Nephron progenitor cell (in vitro differentiated cells): ENCODE measurements around the gene HS3ST2.

Experiments used
- DNase-seq: peaks from one replicate; pipeline ENCODE4 v3.0.0; 2021
- H3K27ac Mint-ChIP-seq: 2 replicates; pipeline ENCODE4 v1.8.0; 2021; ENCODE audit warnings: mild to moderate bottlenecking, moderate library complexity, mixed read lengths
- H3K27me3 Mint-ChIP-seq: 2 replicates; pipeline ENCODE4 v1.8.0; 2021; ENCODE audit warnings: mild to moderate bottlenecking, low read depth, mixed read lengths; ENCODE audit not compliant: poor library complexity
- H3K36me3 Mint-ChIP-seq: 2 replicates; pipeline ENCODE4 v1.8.0; 2021; ENCODE audit warnings: low read depth, mixed read lengths
- H3K4me1 Mint-ChIP-seq: 2 replicates; pipeline ENCODE4 v1.8.0; 2021; ENCODE audit warnings: mixed read lengths
- H3K4me3 Mint-ChIP-seq: 2 replicates; pipeline ENCODE4 v1.8.0; 2021; ENCODE audit warnings: mild to moderate bottlenecking, moderate library complexity, mixed read lengths
- H3K9me3 Mint-ChIP-seq: 2 replicates; pipeline ENCODE4 v1.8.0; 2021; ENCODE audit warnings: mild to moderate bottlenecking, moderate library complexity, mixed read lengths
- CTCF ChIP-seq: fragments of 200-600 bp; sonication (generic); IDR thresholded peaks from 2 replicates; pipeline ENCODE4 v1.5.0; 2021; ENCODE audit warnings: antibody characterized with exemption

HS3ST2 gene

GRCh38 chr16:22849517-22849916, 35.6 kb downstream of the HS3ST2 start:
- Mint-ChIP-seq H3K27me3 (peaks cover 29% of the 10 kb centered on the region), H3K4me1 (no peaks in the 10 kb centered on the region), H3K9me3 (no peaks in the 10 kb centered on the region), H3K27ac (no peak overlapping the region), H3K36me3 (no peaks in the 10 kb centered on the region), H3K4me3 (no peak overlapping the region)
- no peak for TF ChIP-seq CTCF
- DNase-seq = no peak

- H3K27ac Mint-ChIP-seq = no peak overlapping the region
- H3K4me1 Mint-ChIP-seq = no peaks in the 10 kb centered on the region
- H3K4me3 Mint-ChIP-seq = no peak overlapping the region
- H3K36me3 Mint-ChIP-seq = no peaks in the 10 kb centered on the region
- no peak for DNase-seq
- no peaks in the 10 kb centered on the region for H3K9me3 Mint-ChIP-seq
- TF ChIP-seq CTCF = no peak
- H3K27me3 Mint-ChIP-seq = peaks cover 18% of the 10 kb centered on the region
Observed at GRCh38 chr16:22855231-22855630, 41.3 kb downstream of the HS3ST2 start.

GRCh38 chr16:22857296-22858025, 43.5 kb downstream of the HS3ST2 start:
- Mint-ChIP-seq H3K4me1 (no peaks in the 10 kb centered on the region), H3K4me3 (no peak overlapping the region), H3K27me3 (peaks cover 15% of the 10 kb centered on the region), H3K36me3 (no peaks in the 10 kb centered on the region), H3K9me3 (no peaks in the 10 kb centered on the region), H3K27ac (no peak overlapping the region)
- TF ChIP-seq CTCF = no peak
- no peak for DNase-seq

GRCh38 chr16:22859925-22860324, 46.0 kb downstream of the HS3ST2 start:
- Mint-ChIP-seq H3K9me3 (no peaks in the 10 kb centered on the region), H3K27me3 (peaks cover 8% of the 10 kb centered on the region), H3K36me3 (no peaks in the 10 kb centered on the region), H3K27ac (no peak overlapping the region), H3K4me1 (no peaks in the 10 kb centered on the region), H3K4me3 (no peak overlapping the region)
- TF ChIP-seq CTCF = no peak
- DNase-seq = no peak

- no peak overlapping the region for H3K27ac Mint-ChIP-seq
- DNase-seq = no peak
Observed at GRCh38 chr16:22861580-22861979, 47.6 kb downstream of the HS3ST2 start.

More at GRCh38 chr16:22861580-22861979, 47.6 kb downstream of the HS3ST2 start:
- no peaks in the 10 kb centered on the region for H3K36me3 Mint-ChIP-seq
- peaks cover 11% of the 10 kb centered on the region for H3K27me3 Mint-ChIP-seq
- no peaks in the 10 kb centered on the region for H3K9me3 Mint-ChIP-seq
- H3K4me1 Mint-ChIP-seq = no peaks in the 10 kb centered on the region
- H3K4me3 Mint-ChIP-seq = no peak overlapping the region
- TF ChIP-seq CTCF = no peak
